Activated T-helper 1 cell treated with Interleukin-2 at 50 U/mL for 16 hours (primary cell): ENCODE results near the gene FSCN2.

Source experiments
- DNase-seq: peaks from one replicate; pipeline ENCODE4 v3.0.0-alpha.2; 2020; ENCODE audit warnings: low read depth

FSCN2 gene, protein sequence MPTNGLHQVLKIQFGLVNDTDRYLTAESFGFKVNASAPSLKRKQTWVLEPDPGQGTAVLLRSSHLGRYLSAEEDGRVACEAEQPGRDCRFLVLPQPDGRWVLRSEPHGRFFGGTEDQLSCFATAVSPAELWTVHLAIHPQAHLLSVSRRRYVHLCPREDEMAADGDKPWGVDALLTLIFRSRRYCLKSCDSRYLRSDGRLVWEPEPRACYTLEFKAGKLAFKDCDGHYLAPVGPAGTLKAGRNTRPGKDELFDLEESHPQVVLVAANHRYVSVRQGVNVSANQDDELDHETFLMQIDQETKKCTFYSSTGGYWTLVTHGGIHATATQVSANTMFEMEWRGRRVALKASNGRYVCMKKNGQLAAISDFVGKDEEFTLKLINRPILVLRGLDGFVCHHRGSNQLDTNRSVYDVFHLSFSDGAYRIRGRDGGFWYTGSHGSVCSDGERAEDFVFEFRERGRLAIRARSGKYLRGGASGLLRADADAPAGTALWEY

GRCh38 chr17:81527591-81528383 is at the start of gene FSCN2:
Gene FSCN2 (plus strand): TSS chr17:81528377. CDS start chr17:81528532, 155 bp downstream.
- no peak for DNase-seq

- no peak for DNase-seq
Measured at GRCh38 chr17:81479175-81480071, 48.8 kb upstream of the FSCN2 start.

- DNase-seq: no peak
Measured at GRCh38 chr17:81480140-81481072, 47.8 kb upstream of the FSCN2 start.

GRCh38 chr17:81481073-81481799 is 46.9 kb upstream of the FSCN2 start:
- peak; percentile 43 for DNase-seq

DNA sequence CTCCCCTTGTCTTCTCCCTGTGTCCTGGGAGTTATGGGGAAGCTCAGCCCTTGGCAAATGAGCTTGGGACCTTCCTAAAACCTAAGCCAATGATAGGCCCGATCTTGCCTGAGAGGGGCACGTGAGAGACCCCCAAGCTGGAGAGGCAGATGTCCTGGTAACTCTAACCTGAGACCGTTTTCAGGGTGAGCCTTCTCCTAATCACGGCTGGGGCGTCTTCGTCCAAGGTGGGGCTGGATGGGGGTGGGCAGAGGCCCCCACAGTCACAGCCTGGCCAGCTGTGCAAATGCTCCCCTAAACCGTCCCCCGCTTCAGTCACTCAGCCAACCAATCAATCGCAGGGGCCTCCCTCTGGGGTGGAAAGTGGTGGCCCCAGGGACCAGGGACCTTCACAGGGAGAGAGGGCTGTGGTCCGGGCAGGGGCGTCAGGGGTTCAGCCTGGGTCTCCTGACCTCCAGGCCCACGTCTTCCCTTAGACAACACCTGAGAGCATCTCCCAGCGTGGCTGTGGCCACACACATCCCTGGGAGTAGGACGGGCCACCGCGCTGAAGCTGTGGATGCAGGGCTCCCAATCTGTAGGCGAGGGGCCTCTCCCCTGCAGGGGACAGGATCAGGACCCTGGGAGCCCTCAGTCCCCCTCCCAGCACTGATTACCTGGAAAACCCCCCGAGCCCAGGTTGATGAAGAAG is 46.2 kb upstream of the FSCN2 start:
- no peak for DNase-seq

GRCh38 chr17:81482673-81483072 is 45.5 kb upstream of the FSCN2 start:
- DNase-seq: no peak

DNA sequence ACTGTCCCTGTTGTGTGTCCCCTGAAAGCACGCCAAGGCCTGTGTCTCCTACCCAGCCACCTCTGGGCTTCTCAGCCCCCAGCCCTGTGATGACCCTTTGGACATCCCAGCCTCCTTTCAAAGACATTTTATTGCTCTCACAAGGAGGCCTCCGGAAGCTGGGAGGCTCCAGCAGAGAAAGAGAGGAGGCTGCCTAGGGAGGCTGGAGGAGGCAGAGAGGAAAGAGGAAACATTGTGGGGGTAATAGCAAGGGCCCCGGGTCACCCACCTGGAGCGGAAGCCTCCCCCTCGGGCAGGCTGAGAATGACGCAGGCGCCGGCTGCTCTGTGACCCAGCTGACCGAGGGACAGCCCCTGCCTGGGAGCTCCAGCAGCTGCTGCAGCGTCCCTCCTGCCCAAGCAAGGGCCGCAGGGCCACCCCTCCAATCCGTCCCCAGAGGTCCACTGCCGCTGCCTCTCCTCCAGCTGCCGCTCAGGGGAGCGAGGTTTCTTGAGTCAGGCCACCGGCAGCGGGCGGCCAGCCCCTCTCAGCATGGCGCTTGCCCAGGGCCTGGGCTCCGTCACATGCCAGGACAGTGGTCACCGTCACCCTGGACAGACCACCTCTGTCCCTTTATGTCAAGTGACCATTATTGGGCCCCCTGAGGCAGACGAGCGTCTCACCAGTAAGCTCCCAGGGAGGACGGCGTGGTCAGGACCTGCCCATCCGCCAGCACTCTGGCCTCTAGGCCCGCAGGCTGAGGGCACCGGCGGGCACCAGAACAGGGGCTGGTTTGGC is 44.9 kb upstream of the FSCN2 start:
- no peak for DNase-seq

DNA sequence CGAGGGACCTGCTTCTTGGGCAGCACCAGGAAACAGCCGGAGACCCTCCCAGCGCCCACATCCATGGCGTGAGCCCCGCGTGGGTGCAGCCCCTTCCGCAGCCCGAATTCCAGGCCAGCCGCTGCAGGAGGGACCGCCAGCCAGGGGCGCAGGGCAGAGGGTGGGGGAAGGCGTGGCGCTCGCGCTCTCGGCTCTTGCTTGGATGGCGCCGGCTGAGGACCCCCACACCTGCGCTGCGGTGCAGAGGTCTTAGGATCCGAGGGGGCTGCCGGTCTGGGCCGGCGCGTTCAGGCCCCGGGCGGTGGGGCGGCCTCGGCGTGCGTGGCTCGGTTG is 44.3 kb upstream of the FSCN2 start:
- no peak for DNase-seq

- peak; percentile 81 for DNase-seq
Measured at GRCh38 chr17:81484195-81484979, 43.8 kb upstream of the FSCN2 start.

GRCh38 chr17:81486199-81486810 is 41.9 kb upstream of the FSCN2 start:
- DNase-seq: no peak

GRCh38 chr17:81487089-81487486 is 41.1 kb upstream of the FSCN2 start:
- no peak for DNase-seq

- DNase-seq: peak; percentile 71
Measured at GRCh38 chr17:81487487-81488275, 40.5 kb upstream of the FSCN2 start.

- DNase-seq: no peak
Measured at GRCh38 chr17:81488276-81488860, 39.8 kb upstream of the FSCN2 start.

- DNase-seq: no peak
Measured at GRCh38 chr17:81489012-81489997, 38.9 kb upstream of the FSCN2 start.
